ENCODE measurements around the gene SNCB. TPM values are rescaled to one million over a fixed set of nuclear protein-coding genes. Genes with fewer than 3 reads are reported as not detected.

The SNCB gene
- total and polyA plus RNA-seq, 2 of the 13 experiments (the other 11 are each of a cell fraction or from before 2014, with no cell fraction given) = not detected

DNA sequence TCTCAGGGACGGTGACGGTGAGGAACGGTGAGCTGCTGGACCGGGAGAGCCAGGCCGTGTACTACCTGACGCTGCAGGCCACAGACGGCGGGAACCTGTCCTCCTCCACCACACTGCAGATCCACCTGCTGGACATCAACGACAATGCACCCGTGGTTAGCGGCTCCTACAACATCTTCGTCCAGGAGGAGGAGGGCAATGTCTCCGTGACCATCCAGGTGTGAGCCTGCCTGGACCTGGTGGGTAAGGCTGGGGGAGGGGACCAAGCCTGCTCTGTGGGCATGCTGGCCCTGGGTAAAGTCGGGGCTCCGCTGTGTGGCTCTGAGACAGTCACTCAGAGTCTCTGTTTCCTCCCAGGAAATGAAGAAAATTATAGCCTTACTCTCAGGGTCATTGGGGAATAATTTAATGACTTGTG, 51.9 kb downstream of the SNCB start:
- DNase-seq (ENCODE audit: low spot score) = peak; percentile 45
- no peaks in the 10 kb centered on the region for H4K20me1 ChIP-seq (ENCODE audit: insufficient read depth, low read length)
- no peak overlapping the region for H3K27ac ChIP-seq (ENCODE audit: extremely low read length, insufficient read depth, low read length)
- peaks cover 3 to 13% of the 10 kb centered on the region in 2 experiments; a peak in 4 of 5 replicates for H3K36me3 ChIP-seq (replicated peaks in 1 of 2; ENCODE audit: control insufficient read depth in 1 of 2, insufficient read depth in 2 of 2, low read length in 2 of 2)
- H2AFZ ChIP-seq (ENCODE audit: low read length) = no peak overlapping the region
- ChIA-PET CTCF (ENCODE audit: low intra/inter-chr PET ratio, low total read pairs) (interaction anchor here (1.6 kb wide), 1 partner anchor 162 kb away, joined by 5 read pairs; the partner anchor contains the start of gene CLTB), POLR2A (no interaction called here)
- 90% methylated on average over 4 of the region's 15 CpGs for WGBS (ENCODE audit: low lambda C conversion rate)
- intact Hi-C loops (cut with micrococcal nuclease; ENCODE audit: unreplicated experiment) (no loop called here), in situ Hi-C loops (cut with HindIII; ENCODE audit: extremely low pct_ligation_motif_present, low pct_unique_long_range_greater_than_20kb) (loop anchor here (25.0 kb wide), 1 partner anchor 841 kb away; no protein-coding TSS in a partner anchor)
- H3K4me2 ChIP-seq (ENCODE audit: low read depth, low read length) = no peak overlapping the region
- no peaks in the 10 kb centered on the region for H3K9me3 ChIP-seq (ENCODE audit: low read length)
- no peak for FAIRE-seq
- no peaks in the 10 kb centered on the region for H3K4me1 ChIP-seq (ENCODE audit: insufficient read depth, low read length)
- H3K79me2 ChIP-seq (ENCODE audit: insufficient read depth, low read length) = no peaks in the 10 kb centered on the region
- no peak overlapping the region for H3K9ac ChIP-seq (ENCODE audit: insufficient read depth, low read depth, low read length)
- BruUV-seq (replicated peaks) = no TSS peak
- peak; percentile 65 for ATAC-seq
- H3K4me3 ChIP-seq (replicated peaks in 1 of 3; ENCODE audit: insufficient read depth in 1 of 3, low read depth in 2 of 3, low read length in 3 of 3) = no peak overlapping the region
- H3K27me3 ChIP-seq (ENCODE audit: control insufficient read depth in 1 of 2, insufficient read depth in 2 of 2, low read length in 2 of 2) = no peaks in the 10 kb centered on the region
- TF ChIP-seq ZNF687 (CRISPR knock-in tag; IDR thresholded peaks at IDR 0.05) (peak; percentile 32; the same call in 1 of the 2 replicates), GTF2F1 (IDR thresholded peaks at IDR 0.05; ENCODE audit: low read length) (no peak), CREB1 (IDR thresholded peaks at IDR 0.05) (no peak), CREB1 (CRISPR knock-in tag; IDR thresholded peaks at IDR 0.05) (no peak), ZNF724P (CRISPR knock-in tag; IDR thresholded peaks at IDR 0.05; ENCODE audit: borderline replicate concordance) (no peak), STAG1 (CRISPR knock-in tag; IDR thresholded peaks at IDR 0.05) (peak; percentile 49), CTCF (CRISPR knock-in tag; IDR thresholded peaks at IDR 0.05) (peak; percentile 55), NR0B2 (CRISPR knock-in tag; IDR thresholded peaks at IDR 0.05) (no peak), CBX1 (IDR thresholded peaks at IDR 0.05; ENCODE audit: low read depth) (no peak), ZNF382 (CRISPR knock-in tag; IDR thresholded peaks at IDR 0.05; ENCODE audit: borderline replicate concordance) (no peak), PAWR (CRISPR knock-in tag; IDR thresholded peaks at IDR 0.05; ENCODE audit: borderline replicate concordance) (no peak), ZNF768 (CRISPR knock-in tag; IDR thresholded peaks at IDR 0.05) (peak; percentile 96), U2AF2 (IDR thresholded peaks at IDR 0.05; ENCODE audit: low read depth, low read length) (no peak), STAT5B (CRISPR knock-in tag; IDR thresholded peaks at IDR 0.05) (no peak)
- TF ChIP-seq, protein P1, sequence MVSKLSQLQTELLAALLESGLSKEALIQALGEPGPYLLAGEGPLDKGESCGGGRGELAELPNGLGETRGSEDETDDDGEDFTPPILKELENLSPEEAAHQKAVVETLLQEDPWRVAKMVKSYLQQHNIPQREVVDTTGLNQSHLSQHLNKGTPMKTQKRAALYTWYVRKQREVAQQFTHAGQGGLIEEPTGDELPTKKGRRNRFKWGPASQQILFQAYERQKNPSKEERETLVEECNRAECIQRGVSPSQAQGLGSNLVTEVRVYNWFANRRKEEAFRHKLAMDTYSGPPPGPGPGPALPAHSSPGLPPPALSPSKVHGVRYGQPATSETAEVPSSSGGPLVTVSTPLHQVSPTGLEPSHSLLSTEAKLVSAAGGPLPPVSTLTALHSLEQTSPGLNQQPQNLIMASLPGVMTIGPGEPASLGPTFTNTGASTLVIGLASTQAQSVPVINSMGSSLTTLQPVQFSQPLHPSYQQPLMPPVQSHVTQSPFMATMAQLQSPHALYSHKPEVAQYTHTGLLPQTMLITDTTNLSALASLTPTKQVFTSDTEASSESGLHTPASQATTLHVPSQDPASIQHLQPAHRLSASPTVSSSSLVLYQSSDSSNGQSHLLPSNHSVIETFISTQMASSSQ (IDR thresholded peaks at IDR 0.05; ENCODE audit: low read depth) = no peak
- TF ChIP-seq, protein P1 (CRISPR knock-in tag; IDR thresholded peaks at IDR 0.05; ENCODE audit: borderline replicate concordance) = no peak
